SH-SY5Y (cell line): ENCODE measurements around the gene PIP4K2A.

Experiments used
- GATA2 ChIP-seq: IDR thresholded peaks from 2 replicates; pipeline ENCODE4 v1.6.1; 2011; ENCODE audit warnings: mild to moderate bottlenecking, low read depth, low read length
- GATA3 ChIP-seq: IDR thresholded peaks from 2 replicates; pipeline ENCODE4 v1.6.1; 2011; ENCODE audit warnings: low read depth, mild to moderate bottlenecking, low read length, moderate library complexity

Gene PIP4K2A

DNA sequence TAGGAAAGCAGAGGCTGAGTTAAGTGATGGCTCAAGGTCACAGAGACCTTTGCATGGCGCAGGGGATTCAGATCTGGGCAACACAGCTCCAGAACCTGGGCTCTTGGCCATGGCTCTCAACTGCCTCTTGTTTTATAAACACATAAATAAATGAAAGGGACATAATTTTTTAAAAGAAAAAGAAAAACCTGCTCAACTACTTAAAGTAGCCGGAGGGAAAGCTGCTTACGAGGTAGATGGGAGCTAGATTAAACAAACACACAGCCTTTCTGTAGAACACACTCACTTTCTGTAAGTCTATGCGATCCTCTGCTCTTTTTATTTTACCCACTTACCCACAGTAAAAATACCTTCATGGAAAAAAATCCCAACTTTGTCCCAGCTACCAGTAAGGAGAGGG, 81.3 kb downstream of the PIP4K2A start:
- TF ChIP-seq GATA2, result no peak

DNA sequence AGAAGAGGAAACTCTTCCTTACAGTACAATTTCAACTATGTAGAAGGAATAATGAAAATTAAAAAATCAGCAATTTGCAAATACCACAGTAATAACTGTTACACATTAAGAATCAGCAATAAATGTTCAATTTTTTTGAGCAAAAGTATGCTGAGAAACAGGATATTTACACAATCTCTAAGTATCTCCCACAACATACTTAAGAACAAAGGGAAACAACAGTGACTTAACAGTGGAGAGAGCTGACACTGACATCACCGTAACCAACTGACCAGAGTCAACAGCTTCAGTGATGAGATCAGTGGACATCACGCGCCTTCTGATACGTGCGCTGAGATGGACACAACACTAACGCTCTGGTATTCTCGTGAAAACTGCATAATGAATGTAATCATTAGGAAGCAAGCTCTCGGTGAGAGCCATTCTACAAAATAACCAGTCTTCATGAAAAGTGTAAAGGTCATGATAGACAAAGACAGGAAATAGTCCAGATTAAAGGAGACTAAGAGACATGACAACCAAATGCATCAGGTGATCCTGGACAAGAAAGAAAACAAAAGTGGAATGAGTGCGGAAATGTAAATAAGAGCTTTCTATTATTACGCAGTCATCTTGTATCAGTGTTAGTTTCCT, 82.6 kb downstream of the PIP4K2A start:
- TF ChIP-seq GATA3, result no peak
- no peak for TF ChIP-seq GATA2

DNA sequence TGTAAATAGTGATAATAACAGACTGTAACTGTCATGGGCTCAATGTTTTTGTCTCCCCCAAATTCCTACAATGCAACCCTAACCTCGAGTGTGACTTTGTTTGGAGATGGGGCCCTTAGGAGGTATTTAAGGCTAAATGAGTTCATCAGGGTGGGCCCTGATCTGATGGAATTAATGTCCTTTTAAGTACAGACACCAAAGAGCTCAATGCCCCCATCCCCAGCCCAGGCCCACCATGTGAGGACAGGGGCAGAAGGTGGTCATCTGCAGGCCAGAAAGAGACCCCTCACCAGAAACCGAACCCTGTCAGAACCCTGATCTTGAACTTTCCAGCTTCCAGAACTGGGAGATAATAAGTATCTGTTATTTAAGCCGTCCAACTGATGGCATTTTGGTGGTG, 83.2 kb downstream of the PIP4K2A start:
- TF ChIP-seq GATA2, result no peak
- no peak for TF ChIP-seq GATA3

DNA sequence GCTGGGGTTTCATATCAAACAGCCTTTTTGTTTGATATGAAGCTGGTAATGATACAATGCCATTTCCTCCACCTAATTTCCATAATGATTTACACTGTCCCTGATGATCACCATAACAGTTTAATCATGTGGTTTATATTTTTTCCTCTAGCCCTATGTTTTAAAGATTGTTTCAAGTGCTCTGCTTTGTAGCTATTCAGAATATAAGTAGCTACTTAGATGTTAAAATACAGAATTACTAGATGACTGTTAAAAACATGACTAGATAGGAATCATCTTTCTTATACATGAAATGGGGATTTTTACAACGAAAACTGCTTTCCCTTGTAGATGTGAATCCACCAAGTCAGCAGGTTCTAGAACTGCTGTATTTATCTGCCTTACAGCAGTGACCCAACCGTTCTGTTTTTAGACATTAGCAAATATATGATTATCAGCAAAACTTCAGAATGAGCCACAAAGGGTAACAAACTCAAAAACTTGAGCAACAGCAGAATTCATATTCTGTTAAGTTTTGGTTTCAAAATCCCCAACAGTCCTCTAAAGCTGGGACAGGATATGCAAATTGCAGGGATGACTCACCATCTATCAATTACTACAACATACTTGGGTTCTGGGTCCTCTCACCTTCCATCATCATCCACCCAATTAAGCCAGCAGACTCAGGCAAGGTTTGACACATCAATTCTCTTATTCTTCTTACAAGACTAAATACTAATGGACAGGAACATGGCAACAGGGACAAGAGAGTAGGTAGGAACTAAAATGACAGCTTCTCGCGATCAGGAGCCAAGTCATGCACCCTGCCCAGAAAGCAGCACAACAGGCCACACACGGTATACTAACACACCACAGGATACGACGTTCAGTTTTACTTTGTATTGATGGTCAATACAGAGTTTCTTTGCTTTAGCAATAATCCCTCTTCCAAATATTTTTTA, 83.9 kb downstream of the PIP4K2A start:
- TF ChIP-seq GATA3 (no peak), GATA2 (no peak)

DNA sequence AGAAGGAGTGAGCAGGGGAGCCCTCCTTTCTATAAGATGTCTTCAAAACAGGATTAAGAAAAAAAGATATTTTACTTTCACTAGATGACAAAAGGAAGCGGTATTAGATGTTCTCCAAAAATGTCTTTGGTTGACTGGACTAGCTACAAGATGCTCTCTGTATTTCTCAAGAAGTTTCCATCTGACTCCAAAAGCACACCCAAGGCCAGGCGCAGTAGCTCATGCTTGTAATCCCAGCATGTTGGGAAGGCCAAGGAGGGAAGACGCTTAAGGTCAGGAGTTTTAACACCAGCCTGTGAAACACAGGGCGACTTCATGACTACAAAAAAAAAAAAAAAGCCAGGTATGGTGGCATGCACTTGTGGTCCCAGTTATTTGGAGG, 84.5 kb downstream of the PIP4K2A start:
- TF ChIP-seq GATA2 (no peak), GATA3 (no peak)

DNA sequence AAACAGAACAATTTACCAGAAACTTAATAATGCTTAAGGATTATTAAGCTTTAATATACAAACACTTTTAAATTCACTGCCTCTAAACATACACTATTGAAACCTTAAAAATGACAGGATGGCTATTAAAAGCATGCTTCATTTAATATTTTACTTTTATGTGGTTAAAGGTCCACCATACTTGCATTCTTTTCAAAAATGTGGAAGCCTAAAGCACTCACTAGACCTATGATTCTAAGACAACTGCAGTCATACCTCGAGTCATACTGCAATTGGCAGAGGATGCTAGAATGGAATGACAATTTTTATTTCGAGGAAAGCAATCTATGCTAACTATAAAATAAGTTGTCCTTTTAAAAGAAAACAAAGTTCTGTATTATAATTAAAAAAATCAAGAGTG, 85.3 kb downstream of the PIP4K2A start:
- TF ChIP-seq GATA3, result no peak

DNA sequence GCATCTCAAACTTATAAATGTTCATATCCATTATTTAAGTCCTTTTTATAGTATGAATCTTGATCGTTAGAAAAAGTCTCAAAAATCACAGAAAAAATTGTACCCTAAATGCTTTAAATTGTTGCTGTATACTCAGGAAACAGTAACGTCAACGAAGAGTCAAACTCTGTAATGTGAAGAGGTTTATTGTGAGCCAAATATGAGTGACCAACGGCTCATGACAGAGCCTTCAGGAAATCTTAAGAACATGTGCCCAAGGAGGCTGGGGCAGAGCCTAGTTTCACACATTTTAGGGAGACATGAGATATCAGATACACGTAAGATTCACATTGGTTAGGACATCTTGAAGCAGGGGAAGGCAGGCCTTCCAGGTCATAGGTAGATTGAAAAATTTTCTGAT, 86.1 kb downstream of the PIP4K2A start:
- TF ChIP-seq GATA2, result no peak
- TF ChIP-seq GATA3, result no peak

DNA sequence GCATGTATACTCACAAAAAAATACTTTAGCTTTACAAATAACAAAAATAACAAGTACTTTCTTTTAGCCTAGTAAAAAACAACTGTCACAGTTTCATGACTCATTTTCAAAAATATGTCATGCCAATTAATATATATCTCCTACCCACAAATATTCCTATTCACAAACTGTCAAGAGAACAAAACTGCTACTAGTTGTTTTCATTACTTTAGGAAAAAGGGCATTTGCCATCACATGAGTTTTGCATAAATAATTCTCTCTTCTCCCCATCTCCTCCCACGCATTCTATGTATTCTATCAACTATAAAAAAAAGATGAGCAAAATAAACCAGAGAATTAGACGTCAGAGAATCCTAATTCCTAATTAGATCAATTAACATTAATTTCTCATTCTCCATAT, 87.6 kb downstream of the PIP4K2A start:
- no peak for TF ChIP-seq GATA3
- no peak for TF ChIP-seq GATA2

DNA sequence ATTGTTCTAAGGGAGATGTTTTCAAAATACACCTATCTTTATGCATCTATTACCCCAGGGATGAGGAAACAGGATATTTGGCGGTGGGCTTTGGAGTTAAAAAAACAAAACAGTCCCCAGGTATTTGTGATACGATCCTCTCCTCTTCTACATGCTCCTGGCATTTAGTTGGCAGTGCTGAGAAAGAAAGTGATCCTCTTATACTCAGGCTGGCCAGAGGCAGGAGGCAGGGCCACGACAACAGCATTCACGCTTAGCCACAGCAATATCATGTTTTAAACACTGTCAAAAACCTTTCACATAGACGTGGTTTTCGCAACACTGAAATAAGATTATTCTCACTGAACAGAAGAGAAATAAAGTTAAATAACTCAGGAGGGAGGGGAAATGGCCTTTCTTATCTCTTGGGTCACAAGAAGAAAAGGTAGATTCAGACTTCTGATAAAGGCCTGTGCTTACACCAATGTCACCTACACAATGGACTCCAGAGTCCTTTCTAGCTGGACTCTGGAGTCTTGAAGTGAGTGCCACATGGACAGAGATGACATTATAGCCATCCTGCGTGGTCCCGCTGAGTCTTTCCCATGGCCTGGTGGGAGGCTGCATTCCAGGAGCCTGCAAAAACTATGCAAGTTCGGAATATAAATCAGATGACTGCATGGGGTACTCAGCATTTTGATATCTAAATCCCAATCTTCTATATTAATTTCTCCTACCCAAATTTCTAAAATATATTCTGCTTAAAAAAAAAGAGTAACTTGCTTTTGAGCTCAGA, 88.7 kb downstream of the PIP4K2A start:
- TF ChIP-seq GATA3, result no peak
- 0 out of 2 replicates have a peak, but pooled peaks have one; percentile 7 for TF ChIP-seq GATA2

DNA sequence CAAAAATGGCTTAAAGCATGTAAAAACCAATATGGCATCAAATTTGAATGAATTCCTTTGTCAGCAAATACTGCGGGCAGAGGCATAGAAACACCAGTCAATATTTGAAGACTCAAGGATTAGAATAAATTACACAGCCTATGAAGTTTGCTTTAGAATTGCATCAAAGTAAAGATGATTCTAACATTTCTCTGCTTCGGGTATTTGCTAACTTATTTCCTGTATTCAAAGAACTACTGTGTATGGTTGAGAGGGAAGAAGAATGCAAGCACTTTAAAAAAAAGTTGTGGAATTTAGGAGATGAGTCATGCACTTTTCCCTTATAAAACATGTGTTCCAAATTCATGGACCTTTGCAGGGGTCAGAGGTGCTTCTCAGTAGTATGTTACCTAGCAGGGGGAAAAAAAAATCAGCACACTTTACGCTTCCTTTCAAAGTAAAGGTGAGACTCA, 90.1 kb downstream of the PIP4K2A start:
- no peak for TF ChIP-seq GATA3
- no peak for TF ChIP-seq GATA2

DNA sequence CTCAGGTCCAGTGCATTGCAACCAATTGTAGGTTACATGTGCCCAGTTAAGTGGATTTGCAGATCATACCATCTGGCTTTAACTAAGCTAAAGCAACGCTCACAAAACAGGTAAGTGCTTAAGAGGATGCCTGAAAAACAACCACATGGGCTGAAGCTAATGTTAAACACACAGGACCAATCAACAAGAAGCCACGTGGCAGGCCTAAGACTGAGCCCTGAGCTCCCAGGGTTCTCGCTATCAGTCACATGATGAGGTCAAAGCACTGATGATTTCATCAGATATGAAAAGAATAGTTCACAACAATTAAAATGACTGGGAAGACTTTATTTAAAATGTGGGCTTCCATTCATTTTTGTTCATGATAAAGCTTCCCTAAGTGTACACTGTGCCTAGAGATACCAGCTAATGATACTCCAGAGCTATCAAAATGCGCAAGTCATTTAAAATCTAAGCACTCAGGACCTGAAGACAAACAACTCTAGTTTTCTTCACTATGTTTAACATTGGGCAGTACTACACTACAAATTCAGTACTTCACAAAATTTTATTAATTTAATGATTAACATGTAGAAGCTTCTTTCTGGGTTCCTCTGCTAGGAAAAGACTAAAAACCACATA, 90.6 kb downstream of the PIP4K2A start:
- TF ChIP-seq GATA3 (no peak), GATA2 (no peak)

DNA sequence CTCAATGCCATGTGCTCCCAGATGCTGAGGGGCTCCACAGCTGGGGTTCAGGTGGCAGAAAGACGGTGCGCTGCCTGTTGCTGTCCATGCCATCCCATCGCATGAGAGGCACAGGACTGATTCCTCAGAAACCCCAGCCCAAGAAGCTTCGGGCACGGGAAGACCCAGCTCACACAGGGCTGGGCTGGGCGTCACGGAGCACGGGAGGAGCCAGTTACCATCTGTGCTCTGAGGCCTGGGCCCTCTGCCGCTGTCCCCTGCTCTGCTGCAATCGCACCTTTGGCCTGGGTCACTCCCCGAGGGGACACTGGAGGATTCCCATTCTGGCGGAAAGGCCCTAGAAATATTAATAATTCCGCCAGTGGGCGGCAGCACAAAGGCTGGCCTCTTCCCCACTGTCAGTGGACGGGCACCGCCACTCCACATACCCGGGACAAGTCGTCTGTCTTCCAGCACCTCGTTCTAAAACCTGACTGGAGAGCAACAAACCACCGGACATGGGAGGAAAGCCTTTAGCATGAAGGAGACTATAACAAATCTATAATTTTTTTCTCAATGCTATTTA, 92.1 kb downstream of the PIP4K2A start:
- TF ChIP-seq GATA2 (no peak), GATA3 (no peak)

DNA sequence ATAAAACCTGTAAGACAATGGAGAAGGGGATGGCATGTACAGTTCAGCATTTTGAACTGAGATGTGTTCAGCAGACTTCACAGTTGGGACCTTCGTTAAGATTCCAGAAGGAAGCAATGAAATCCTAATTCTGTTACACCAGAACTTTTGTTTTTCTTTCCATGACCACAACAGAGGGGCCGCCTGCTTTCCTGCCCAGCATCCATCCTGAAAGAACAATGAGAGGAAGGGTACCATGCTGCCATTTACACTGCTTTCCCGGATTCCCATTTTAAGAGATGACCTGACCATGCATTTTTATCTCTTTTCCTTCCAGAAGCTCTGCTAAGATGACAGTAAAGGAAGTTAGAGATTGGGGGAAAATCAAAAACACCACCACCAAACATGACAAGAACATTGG, 92.7 kb downstream of the PIP4K2A start:
- no peak for TF ChIP-seq GATA2
- TF ChIP-seq GATA3, result no peak

DNA sequence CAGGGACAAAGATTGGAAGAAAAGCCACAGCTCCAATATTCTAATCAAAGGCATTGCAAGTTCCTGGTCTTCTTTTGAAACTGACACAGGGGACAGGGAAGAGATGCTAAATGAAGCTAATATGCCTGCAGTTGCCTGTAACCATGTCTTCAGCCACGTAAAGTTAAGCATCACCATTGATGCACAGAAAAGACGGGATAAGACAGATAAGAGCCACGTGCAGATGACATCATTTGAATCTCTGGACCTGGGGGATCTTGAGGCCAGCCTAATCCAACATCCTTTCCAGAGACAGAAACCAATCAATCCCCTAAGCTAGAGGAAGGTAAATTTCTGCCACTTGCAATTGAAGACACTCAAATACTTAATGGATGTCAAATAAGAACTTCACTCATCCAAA, 93.4 kb downstream of the PIP4K2A start:
- TF ChIP-seq GATA2 (no peak), GATA3 (no peak)
